ENCODE data around the gene MAP2K3.

Gene MAP2K3

GRCh38 chr17:21253646-21254441 is 30.7 kb upstream of the MAP2K3 start:
- DNase-seq: no peak

GRCh38 chr17:21258593-21258992 is 25.9 kb upstream of the MAP2K3 start:
- DNase-seq: no peak

- no peak for DNase-seq
Measured at GRCh38 chr17:21262259-21262993, 22.1 kb upstream of the MAP2K3 start.

- DNase-seq: no peak
Measured at GRCh38 chr17:21263376-21263775, 21.1 kb upstream of the MAP2K3 start.

GRCh38 chr17:21268596-21269188 is 15.8 kb upstream of the MAP2K3 start:
- no peak for DNase-seq

- no peak for DNase-seq
Measured at GRCh38 chr17:21269394-21269793, 15.1 kb upstream of the MAP2K3 start.

GRCh38 chr17:21271454-21272183 is 12.9 kb upstream of the MAP2K3 start:
- DNase-seq: no peak

- DNase-seq: no peak
Measured at GRCh38 chr17:21272250-21272649, 12.3 kb upstream of the MAP2K3 start.

- DNase-seq: no peak
Measured at GRCh38 chr17:21272881-21273792, 11.4 kb upstream of the MAP2K3 start.

GRCh38 chr17:21275047-21275578 is 9.4 kb upstream of the MAP2K3 start:
- no peak for DNase-seq

- peak; percentile 67 for DNase-seq
Measured at GRCh38 chr17:21275579-21276263, 8.8 kb upstream of the MAP2K3 start.

- no peak for DNase-seq
Measured at GRCh38 chr17:21276264-21276588, 8.3 kb upstream of the MAP2K3 start.

- DNase-seq: no peak
Measured at GRCh38 chr17:21277332-21277731, 7.2 kb upstream of the MAP2K3 start.

GRCh38 chr17:21278450-21279197 is 5.9 kb upstream of the MAP2K3 start:
- DNase-seq: no peak

GRCh38 chr17:21279198-21279535 is 5.3 kb upstream of the MAP2K3 start:
- no peak for DNase-seq

GRCh38 chr17:21279582-21279981 is 4.9 kb upstream of the MAP2K3 start:
- no peak for DNase-seq

- peak; percentile 56 for DNase-seq
Measured at GRCh38 chr17:21280081-21280518, 4.4 kb upstream of the MAP2K3 start.

GRCh38 chr17:21282231-21282630 is 2.3 kb upstream of the MAP2K3 start:
- DNase-seq: no peak

- DNase-seq: no peak
Measured at GRCh38 chr17:21282850-21283249, 1.7 kb upstream of the MAP2K3 start.

- no peak for DNase-seq
Measured at GRCh38 chr17:21283482-21284318, 811 bp upstream of the MAP2K3 start.

Measured in NCI-H1048 (cell line).